OCI-LY3 (cell line): Measurements from ENCODE around the gene DDX51.

Experiments
- EZH2phosphoT487 ChIP-seq: fragments of 200-600 bp; shearing (Covaris generic); IDR thresholded peaks from 2 replicates; pipeline ENCODE4 v1.6.1; 2018; ENCODE audit warnings: antibody characterized with exemption, mixed run types, low read depth
- TF ChIP-seq, protein P1 (sequence below): fragments of 200-600, 300-600 bp; sonication (generic); IDR thresholded peaks from 2 replicates; pipeline ENCODE4 v1.5.1; 2014; ENCODE audit warnings: antibody characterized with exemption, low read length, low read depth

DNA sequence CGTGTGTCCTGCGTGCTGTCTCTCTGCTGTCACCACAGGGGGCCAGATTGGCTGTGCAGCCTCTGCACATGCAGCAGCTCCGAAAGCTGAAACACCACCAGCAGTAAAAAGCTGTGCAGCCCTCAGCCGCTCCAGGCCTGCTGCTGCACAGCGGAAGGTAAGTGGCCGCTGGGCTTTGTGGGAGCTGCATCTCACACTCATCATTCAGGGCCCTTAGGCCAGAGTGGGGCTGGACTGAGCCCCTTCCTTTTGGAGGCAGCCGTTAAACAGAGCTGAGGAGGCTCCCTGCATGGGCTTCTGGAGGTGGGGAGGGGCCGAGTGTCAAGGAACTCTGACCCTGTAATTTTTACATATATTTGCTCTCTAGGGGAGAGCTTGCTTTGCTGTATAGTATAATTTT lies 17.1 kb downstream of the DDX51 start:
- TF ChIP-seq, protein P1, sequence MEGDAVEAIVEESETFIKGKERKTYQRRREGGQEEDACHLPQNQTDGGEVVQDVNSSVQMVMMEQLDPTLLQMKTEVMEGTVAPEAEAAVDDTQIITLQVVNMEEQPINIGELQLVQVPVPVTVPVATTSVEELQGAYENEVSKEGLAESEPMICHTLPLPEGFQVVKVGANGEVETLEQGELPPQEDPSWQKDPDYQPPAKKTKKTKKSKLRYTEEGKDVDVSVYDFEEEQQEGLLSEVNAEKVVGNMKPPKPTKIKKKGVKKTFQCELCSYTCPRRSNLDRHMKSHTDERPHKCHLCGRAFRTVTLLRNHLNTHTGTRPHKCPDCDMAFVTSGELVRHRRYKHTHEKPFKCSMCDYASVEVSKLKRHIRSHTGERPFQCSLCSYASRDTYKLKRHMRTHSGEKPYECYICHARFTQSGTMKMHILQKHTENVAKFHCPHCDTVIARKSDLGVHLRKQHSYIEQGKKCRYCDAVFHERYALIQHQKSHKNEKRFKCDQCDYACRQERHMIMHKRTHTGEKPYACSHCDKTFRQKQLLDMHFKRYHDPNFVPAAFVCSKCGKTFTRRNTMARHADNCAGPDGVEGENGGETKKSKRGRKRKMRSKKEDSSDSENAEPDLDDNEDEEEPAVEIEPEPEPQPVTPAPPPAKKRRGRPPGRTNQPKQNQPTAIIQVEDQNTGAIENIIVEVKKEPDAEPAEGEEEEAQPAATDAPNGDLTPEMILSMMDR, result no peak
- TF ChIP-seq EZH2phosphoT487, result no peak
